ENCODE measurements around the gene KCNMB4. TPM values are rescaled to one million over a fixed set of nuclear protein-coding genes. Genes with fewer than 3 reads are reported as not detected.

The KCNMB4 gene
- total RNA-seq, 4 donors from 2014 or later: 2.7 to 4.9 (median 3.3) TPM

DNA sequence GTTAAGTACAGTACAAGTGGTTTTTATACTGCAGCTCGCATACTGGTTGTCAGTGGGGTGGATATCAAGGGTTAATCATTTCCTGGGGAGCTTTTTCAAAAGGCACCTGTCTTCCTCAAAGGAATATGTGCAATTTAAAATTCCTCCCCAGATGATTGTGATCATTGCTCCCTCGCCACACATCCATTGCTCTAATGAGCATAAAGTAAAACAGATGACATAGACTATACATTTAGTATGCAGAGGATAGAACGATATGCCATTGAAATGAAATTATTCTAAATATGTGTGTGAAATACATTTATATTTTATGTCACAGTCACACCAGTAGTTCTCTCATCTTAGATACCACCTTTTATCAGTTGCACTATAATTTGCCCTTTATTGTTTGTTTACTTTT is 36.4 kb upstream of the KCNMB4 start:
- peaks cover 5% of the 10 kb centered on the region for H3K36me3 ChIP-seq
- H3K4me1 ChIP-seq: no peaks in the 10 kb centered on the region
- no peak overlapping the region for H3K4me3 ChIP-seq
- H3K27me3 ChIP-seq: no peaks in the 10 kb centered on the region
- TF ChIP-seq POLR2A (IDR thresholded peaks at IDR 0.05): no peak
- TF ChIP-seq POLR2AphosphoS5 (IDR thresholded peaks at IDR 0.05): no peak
- TF ChIP-seq EP300 (IDR thresholded peaks at IDR 0.05): no peak
- TF ChIP-seq, protein P1, sequence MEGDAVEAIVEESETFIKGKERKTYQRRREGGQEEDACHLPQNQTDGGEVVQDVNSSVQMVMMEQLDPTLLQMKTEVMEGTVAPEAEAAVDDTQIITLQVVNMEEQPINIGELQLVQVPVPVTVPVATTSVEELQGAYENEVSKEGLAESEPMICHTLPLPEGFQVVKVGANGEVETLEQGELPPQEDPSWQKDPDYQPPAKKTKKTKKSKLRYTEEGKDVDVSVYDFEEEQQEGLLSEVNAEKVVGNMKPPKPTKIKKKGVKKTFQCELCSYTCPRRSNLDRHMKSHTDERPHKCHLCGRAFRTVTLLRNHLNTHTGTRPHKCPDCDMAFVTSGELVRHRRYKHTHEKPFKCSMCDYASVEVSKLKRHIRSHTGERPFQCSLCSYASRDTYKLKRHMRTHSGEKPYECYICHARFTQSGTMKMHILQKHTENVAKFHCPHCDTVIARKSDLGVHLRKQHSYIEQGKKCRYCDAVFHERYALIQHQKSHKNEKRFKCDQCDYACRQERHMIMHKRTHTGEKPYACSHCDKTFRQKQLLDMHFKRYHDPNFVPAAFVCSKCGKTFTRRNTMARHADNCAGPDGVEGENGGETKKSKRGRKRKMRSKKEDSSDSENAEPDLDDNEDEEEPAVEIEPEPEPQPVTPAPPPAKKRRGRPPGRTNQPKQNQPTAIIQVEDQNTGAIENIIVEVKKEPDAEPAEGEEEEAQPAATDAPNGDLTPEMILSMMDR (IDR thresholded peaks at IDR 0.05): no peak
- DNase-seq (ENCODE audit: low spot score in 2 of 2): no peak
- 97% methylated on average over 3 of the region's 3 CpGs for WGBS
- no peaks in the 10 kb centered on the region for H3K9me3 ChIP-seq
- H3K27ac ChIP-seq: no peak overlapping the region

DNA sequence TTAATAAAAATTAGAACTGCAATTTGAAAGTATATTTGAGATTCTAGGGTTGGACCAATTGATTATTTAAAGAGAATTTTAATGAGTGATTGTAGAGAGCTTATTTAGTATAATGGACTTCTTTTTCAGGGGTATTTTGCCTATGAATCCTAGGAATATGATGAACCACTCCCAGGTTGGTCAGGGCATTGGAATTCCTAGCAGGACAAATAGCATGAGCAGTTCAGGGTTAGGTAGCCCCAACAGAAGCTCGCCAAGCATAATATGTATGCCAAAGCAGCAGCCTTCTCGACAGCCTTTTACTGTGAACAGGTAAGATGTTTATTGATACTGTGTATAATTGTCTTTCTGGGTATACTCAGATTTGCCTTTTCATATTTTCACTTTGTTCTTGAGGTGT is 35.9 kb upstream of the KCNMB4 start:
- Histone ChIP-seq H3K4me3 (no peak overlapping the region), H3K27ac (no peak overlapping the region), H3K4me1 (no peaks in the 10 kb centered on the region), H3K36me3 (peaks cover 7% of the 10 kb centered on the region), H3K27me3 (no peaks in the 10 kb centered on the region), H3K9me3 (no peaks in the 10 kb centered on the region)
- no peak for DNase-seq (ENCODE audit: low spot score in 2 of 2)
- WGBS: 93% methylated on average over 2 of the region's 2 CpGs
- TF ChIP-seq, protein P1 (IDR thresholded peaks at IDR 0.05): no peak
- TF ChIP-seq POLR2A (IDR thresholded peaks at IDR 0.05) (no peak), POLR2AphosphoS5 (IDR thresholded peaks at IDR 0.05) (no peak), EP300 (IDR thresholded peaks at IDR 0.05) (no peak)

DNA sequence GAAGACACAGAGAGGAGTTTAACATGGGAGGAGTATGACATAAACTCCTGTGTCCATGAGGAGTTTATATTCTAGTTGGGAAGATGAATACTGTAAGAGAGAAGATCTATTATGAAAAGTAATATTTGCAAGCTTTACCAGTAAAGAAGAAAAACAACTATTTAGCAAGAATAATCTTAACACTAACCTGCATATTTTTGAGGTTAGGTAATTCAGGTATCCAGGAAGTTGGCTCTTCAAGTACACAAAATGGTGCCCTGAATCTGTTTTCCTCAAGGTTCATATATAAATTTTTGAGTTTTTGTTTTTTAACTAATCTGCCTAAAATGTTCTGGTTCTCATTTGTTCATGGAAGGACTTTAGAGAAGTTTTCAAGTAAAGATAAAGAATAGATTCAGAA is 33.9 kb upstream of the KCNMB4 start:
- DNase-seq (ENCODE audit: low spot score in 2 of 2): no peak
- peaks cover 18% of the 10 kb centered on the region for H3K36me3 ChIP-seq
- no peaks in the 10 kb centered on the region for H3K4me1 ChIP-seq
- H3K27me3 ChIP-seq: no peaks in the 10 kb centered on the region
- TF ChIP-seq POLR2A (IDR thresholded peaks at IDR 0.05) (no peak), POLR2AphosphoS5 (IDR thresholded peaks at IDR 0.05) (no peak), EP300 (IDR thresholded peaks at IDR 0.05) (no peak)
- TF ChIP-seq, protein P1 (IDR thresholded peaks at IDR 0.05): no peak
- H3K4me3 ChIP-seq: no peak overlapping the region
- no peak overlapping the region for H3K27ac ChIP-seq
- no peaks in the 10 kb centered on the region for H3K9me3 ChIP-seq

DNA sequence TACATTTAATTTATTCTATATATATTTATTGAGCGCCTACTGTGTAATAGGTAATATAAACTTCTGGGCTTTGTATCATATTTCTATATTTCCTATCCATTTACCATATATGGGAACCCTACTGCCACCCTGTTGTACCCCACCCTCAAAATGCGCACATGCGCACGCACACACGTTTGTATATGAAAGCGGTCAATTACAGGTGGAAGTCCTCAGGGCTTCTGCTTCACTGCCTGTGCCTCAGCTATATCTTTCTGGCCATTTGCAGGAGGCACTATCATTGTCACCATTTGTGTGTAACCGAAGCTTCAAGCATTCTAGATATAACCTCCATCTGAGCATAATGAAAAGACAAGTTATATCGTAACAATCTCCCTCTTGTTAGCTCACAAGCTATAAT is 31.3 kb upstream of the KCNMB4 start:
- TF ChIP-seq EP300 (IDR thresholded peaks at IDR 0.05) (no peak), POLR2A (IDR thresholded peaks at IDR 0.05) (no peak), POLR2AphosphoS5 (IDR thresholded peaks at IDR 0.05) (no peak)
- TF ChIP-seq, protein P1 (IDR thresholded peaks at IDR 0.05): no peak
- Histone ChIP-seq H3K27me3 (no peaks in the 10 kb centered on the region), H3K4me3 (no peak overlapping the region), H3K27ac (no peak overlapping the region), H3K9me3 (no peaks in the 10 kb centered on the region), H3K36me3 (peaks cover 42% of the 10 kb centered on the region), H3K4me1 (no peaks in the 10 kb centered on the region)
- WGBS: 97% methylated on average over 8 of the region's 8 CpGs
- DNase-seq (ENCODE audit: low spot score in 2 of 2): no peak

DNA sequence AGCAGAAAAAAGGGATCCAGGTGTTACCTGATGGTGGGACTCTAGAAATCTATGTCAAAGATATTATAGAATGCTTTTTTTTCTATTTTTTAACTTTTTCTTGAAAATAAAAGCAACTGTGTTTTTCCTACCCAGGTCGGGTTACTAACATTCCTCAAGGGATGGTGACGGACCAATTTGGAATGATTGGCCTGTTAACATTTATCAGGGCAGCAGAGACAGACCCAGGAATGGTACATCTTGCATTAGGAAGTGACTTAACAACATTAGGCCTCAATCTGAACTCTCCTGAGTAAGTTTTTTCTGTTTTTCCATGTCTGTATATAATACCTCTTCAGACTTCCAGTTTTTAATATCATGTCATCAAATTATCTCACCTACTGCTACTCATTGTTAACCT is 27.6 kb upstream of the KCNMB4 start:
- 89% methylated on average over 2 of the region's 2 CpGs for WGBS
- H3K4me3 ChIP-seq: no peak overlapping the region
- H3K9me3 ChIP-seq: no peaks in the 10 kb centered on the region
- no peak overlapping the region for H3K27ac ChIP-seq
- H3K4me1 ChIP-seq: no peaks in the 10 kb centered on the region
- DNase-seq (ENCODE audit: low spot score in 2 of 2): no peak
- H3K27me3 ChIP-seq: no peaks in the 10 kb centered on the region
- H3K36me3 ChIP-seq: peaks cover 75% of the 10 kb centered on the region
- TF ChIP-seq POLR2A (IDR thresholded peaks at IDR 0.05): no peak
- TF ChIP-seq, protein P1 (IDR thresholded peaks at IDR 0.05): no peak
- no peak for TF ChIP-seq EP300 (IDR thresholded peaks at IDR 0.05)
- no peak for TF ChIP-seq POLR2AphosphoS5 (IDR thresholded peaks at IDR 0.05)
